ENCODE results near the gene PLD2.
"Not testable (repeated sequence)": the region's sequence is repeated elsewhere in the genome, so short reads cannot be mapped to it uniquely, and the experiment has no call there.

Gene PLD2

DNA sequence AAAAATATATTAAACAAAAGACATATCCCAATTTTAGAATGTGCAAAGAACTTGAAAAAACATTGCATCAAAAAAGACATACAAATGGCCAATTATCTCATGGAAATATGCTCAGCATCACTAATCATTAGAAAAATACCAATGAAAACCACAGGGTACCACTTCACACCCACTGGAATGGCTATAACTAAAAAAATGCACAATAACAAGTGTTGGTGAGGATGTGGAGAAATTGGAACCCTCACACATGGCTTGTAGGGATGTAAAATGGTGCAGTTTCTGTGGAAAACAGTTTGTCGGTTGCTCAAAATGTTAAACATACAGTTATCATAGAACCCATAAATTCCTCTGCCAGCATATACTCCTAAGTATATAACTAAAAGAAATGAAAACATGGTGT is 11.8 kb upstream of the PLD2 start:
- no peak for DNase-seq

DNA sequence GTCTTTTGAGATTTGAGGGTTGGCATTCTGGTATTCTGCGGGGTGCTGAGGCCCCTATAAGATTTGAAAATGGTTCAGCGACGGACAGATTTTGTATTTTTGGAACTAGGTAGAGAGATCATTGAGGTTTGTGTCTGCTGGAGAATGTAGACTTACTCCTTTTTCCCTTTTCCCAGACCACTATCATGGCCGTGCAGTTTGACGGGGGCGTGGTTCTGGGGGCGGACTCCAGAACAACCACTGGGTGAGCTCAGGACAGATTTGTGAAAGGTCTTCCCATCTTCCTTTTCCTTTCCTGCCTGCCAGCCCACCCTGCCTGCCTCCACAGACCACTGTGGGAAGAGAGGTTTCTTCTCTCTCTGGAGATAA is 10.4 kb upstream of the PLD2 start:
- DNase-seq, result no peak

GRCh38 chr17:4800462-4801196 is 6.3 kb upstream of the PLD2 start:
- no peak for DNase-seq

DNA sequence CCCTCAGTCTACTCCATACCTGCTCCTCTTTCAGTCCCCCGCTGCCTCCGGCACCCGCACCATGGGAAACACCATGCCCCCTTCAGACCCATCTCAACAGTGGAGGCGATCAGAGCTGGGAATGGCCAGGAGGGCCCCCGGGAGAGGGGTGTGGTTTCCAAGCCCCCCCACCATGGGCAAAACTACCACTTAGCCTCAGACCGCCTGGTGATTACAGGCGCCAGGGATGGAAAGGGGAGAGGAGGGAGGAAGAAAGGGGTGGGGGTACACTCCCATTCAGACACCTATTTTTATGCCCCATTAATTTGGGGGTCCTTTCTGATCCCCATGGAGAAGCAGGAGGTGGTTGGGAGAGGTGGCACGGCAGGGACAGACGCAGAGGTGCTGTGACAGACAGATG is 4.7 kb upstream of the PLD2 start, which contains the start of gene C17orf114:
C17orf114 (minus strand) TSS at position 101 of the 400 bp plus-strand sequence.
- DNase-seq, result no peak

GRCh38 chr17:4806456-4806776 is 536 bp upstream of the PLD2 start:
- DNase-seq, result no peak

GRCh38 chr17:4807605-4808377 is 839 bp downstream of the PLD2 start:
- DNase-seq, result no peak

- DNase-seq, result no peak
These were observed 1.4 kb downstream of the PLD2 start for GRCh38 chr17:4808378-4808767.

DNA sequence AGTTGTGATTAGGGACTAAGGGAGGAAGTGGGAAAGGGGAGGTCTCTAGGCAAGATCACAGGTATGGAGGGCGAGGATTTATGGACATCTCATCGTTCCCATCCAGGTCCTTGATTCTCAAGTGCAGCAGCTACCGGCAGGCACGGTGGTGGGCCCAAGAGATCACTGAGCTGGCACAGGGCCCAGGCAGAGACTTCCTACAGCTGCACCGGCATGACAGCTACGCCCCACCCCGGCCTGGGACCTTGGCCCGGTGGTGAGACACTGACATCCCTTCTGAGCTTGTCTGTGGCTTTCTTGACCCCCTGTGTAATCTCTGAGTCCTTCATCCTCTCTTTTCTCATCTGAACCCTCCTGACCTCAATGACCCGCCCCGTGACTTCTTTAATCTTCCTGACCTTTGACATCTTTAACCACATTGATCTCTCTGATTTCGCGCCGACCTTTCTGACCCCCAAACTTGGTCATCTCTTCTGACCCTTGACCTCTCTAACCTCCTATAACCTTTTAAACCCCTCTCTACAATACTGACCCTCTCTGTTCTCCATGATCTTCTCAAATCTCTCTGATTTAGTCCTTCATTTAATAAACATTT is 3.8 kb downstream of the PLD2 start:
- no peak for DNase-seq

DNA sequence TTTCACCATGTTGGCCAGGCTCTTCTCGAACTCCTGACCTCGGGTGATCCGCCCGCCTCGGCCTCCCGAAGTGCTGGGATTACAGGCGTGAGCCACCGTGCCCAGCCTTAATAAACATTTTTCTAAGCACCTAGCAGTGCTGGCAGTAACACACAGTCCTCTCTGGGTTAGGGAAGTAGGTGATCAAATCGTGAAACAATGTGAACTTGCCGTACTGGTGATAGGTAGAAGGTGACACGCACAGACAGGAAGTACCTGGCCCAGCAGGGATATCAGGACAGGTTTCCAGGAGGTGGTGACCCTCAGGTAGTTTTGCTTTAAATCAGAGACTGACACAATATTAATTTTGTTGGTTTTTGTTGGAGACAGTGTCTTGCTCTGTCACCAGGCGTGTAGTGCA is 4.5 kb downstream of the PLD2 start:
- no peak for DNase-seq

GRCh38 chr17:4812690-4813089 is 5.7 kb downstream of the PLD2 start:
- no peak for DNase-seq

DNA sequence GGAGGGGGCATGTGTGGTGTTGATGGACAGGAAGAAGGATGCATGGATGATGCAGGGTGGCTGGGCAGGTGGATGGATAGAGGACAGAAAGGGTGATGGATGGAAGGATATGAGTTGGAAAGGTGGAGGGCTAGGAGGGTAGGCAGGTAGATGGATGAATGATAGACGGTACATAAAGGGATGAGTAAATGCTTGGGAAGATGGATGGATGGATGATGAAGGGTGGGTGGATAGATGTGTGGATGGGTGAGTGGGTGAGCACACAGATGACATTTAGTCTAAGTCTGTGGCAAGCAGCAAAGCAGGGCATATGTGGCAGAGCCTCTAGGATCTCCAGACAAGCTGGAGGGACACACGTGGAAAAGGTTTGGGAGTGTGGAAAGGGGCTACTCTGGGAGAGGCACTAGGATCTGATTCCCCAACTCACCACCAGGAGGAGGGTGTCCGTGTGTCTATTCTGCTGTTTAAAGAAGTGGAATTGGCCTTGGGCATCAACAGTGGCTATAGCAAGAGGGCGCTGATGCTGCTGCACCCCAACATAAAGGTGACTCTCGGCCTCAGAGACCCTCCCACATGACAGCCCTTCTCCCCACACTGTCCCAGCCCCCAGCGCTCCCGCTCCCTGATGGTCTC is 8.2 kb downstream of the PLD2 start:
- DNase-seq, result no peak

DNA sequence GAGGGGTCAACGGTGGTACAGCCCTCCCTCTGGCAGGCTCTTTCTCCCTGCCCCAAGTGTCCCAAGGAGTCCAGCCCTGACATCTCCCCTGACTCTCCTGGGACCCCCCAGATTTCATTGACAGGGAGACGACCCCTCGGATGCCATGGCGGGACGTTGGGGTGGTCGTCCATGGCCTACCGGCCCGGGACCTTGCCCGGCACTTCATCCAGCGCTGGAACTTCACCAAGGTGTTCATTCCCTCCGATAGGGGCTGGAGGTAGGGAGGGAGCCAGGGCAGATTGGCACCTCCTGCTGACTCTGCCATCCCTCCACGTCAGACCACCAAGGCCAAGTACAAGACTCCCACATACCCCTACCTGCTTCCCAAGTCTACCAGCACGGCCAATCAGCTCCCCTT is 9.9 kb downstream of the PLD2 start:
- no peak for DNase-seq

DNA sequence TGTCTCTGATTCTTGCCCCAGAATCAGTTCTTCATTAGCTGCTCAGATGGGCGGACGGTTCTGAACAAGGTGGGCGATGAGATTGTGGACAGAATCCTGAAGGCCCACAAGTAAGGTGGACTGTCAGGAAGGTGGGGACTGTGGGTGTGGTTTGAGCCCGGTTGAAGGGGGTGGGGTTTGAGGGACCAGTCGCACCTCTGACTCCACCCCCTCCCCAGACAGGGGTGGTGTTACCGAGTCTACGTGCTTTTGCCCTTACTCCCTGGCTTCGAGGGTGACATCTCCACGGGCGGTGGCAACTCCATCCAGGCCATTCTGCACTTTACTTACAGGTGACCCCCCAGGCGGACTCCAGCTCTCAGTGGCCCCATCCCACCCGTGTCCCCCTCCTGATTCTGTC is 11.3 kb downstream of the PLD2 start:
- no peak for DNase-seq

- DNase-seq, result no peak
These were observed 15.9 kb downstream of the PLD2 start for GRCh38 chr17:4822835-4823234.

DNA sequence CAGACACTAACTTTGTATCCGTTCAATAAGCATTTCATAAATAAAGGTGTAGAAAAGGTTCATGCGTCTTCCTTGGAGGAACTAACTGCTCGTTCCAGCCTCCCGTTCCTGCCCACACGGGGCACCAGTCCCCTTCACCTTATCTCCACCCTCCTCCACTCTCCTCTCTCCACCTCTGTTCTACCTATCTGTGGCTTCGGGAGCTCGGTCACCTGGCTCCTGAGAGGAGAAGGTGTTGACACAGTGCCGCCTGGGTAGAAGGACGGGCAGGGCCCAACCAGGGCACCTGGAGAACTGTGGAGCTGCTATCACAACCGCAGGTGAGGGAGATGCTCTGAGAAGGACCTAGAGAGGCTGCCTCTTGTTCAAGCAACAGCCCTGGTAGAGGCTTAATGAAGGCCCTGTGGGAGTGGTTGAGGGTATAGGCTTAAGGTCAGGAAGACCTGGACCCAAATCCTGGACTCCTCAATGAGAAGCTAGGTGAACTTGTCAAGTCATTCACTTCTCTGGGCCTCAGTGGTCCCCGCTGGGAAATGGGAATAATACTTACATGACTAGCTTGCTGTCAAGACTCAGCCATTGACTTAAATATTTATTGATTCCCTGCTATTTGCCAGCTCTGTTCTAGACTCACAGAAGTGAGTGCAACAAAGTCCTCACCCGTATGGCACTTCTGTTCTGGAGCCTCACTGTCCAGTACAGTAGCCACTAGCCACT is 16.6 kb downstream of the PLD2 start:
- no peak for DNase-seq

GRCh38 chr17:4827399-4827798 is 20.4 kb downstream of the PLD2 start:
- no peak for DNase-seq

- not testable (repeated sequence) for DNase-seq
These were observed 25.9 kb downstream of the PLD2 start for GRCh38 chr17:4832829-4833177.

DNA sequence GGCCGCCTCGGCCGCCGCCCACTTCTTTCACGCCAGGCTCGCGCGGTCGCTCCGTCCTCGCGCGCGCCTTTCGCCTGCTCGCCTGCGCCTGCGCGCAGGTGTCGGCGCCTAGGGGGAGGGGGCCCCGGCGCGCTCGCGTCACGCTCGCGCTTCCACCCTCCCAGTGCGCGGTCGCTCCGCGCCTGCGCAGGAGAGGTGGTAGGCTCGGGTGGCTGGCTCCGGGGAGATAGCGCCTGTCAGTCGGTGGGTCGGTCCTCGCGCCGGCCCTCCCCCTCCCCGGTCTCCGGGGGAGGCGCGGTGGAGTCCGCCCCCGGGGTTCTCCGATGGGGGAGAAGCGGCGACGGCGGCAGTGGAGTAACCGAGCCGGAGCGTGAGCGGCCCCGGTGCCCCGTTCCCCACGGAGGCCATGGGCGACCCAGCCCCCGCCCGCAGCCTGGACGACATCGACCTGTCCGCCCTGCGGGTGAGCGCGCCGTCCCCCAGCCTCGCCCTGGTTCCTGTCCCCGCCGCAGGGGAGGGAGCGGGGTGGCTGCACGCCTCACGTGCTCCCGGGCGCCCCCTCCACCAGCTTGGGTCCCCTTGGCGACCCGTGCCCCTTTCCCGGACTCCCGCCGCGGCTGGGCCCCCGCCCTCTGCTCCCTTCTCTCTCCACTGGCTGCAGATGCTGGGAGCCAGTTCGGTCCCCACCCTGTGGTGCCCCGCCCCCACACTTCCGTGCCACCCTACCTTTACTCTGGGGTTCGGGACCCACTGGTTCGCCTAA is 26.4 kb downstream of the PLD2 start, which contains the start of gene MINK1:
MINK1 (plus strand) TSS at position 163 of the 763 bp plus-strand sequence; CDS start at position 407, 244 bp downstream.
- DNase-seq, result peak; percentile 91

- no peak for DNase-seq
These were observed 27.2 kb downstream of the PLD2 start for GRCh38 chr17:4833941-4834680.

DNA sequence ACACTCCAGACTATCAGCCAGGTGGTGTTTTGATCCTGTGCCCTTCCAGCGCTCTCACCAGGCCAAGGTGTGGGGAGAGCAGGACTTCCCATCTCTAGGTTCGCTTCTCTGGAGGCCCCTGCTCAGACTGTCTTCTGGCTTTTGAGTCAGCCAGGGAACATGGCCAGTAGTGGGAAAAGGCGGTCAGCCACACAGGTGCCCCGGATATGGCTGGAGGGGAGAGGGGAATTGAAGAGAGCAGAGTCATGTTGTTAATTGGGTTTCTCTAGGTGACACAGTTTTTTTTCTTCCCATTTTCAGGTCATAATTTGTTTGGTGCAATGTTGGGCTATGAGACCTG is 27.7 kb downstream of the PLD2 start:
- no peak for DNase-seq

DNA sequence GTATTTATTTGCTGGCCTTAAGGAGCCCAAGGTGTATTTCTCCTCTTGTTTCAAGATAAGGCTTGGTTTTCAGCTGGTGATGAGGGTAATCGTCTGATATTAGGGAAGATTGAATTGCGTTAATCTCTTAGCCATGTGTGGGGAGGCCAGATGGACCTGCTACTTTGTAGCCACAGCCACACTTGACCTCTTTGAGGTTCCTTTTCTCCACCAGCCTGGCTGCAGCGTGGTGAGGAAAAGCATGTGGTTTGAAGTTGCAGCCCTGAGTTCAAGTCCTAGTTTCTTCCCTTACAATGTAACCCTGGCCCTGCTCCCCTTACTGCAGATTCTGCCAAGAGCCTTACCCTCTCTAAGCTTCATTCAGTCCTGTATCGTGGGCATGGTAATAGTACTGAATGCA is 29.3 kb downstream of the PLD2 start:
- DNase-seq, result no peak

All from GDM1 (cell line).